HG02981 (cell line): ENCODE measurements around the gene ITGA1.
"Not testable (repeated sequence)": the region's sequence is repeated elsewhere in the genome, so short reads cannot be mapped to it uniquely, and the experiment has no call there.

Experiments
- ATAC-seq: cut with Tn5 transposase; IDR thresholded peaks from one replicate; pipeline ENCODE4 v1.9.1; 2021; ENCODE audit warnings: mild to moderate bottlenecking, moderate library complexity; ENCODE audit not compliant: unreplicated experiment

Gene ITGA1

GRCh38 chr5:52799983-52800393 lies 12.3 kb downstream of the ITGA1 start:
- peak; percentile 81 for ATAC-seq

GRCh38 chr5:52800394-52801213 lies 12.9 kb downstream of the ITGA1 start:
- peak; percentile 38 for ATAC-seq

- ATAC-seq: no peak
Observed at GRCh38 chr5:52801329-52801728, 13.6 kb downstream of the ITGA1 start.

GRCh38 chr5:52802272-52802973 lies 14.7 kb downstream of the ITGA1 start:
- no peak for ATAC-seq

- no peak for ATAC-seq
Observed at GRCh38 chr5:52802974-52803336, 15.2 kb downstream of the ITGA1 start.

- no peak for ATAC-seq
Observed at GRCh38 chr5:52804387-52804791, 16.7 kb downstream of the ITGA1 start.

- ATAC-seq: no peak
Observed at GRCh38 chr5:52804981-52805380, 17.3 kb downstream of the ITGA1 start.

GRCh38 chr5:52805615-52806014 lies 17.9 kb downstream of the ITGA1 start:
- no peak for ATAC-seq

- no peak for ATAC-seq
Observed at GRCh38 chr5:52807037-52807436, 19.3 kb downstream of the ITGA1 start.

- ATAC-seq: no peak
Observed at GRCh38 chr5:52807723-52808122, 20.0 kb downstream of the ITGA1 start.

- ATAC-seq: no peak
Observed at GRCh38 chr5:52808316-52808901, 20.7 kb downstream of the ITGA1 start.

- ATAC-seq: no peak
Observed at GRCh38 chr5:52809884-52810283, 22.2 kb downstream of the ITGA1 start.

- ATAC-seq: no peak
Observed at GRCh38 chr5:52810426-52810825, 22.7 kb downstream of the ITGA1 start.

GRCh38 chr5:52811067-52811749 lies 23.5 kb downstream of the ITGA1 start:
- ATAC-seq: no peak

GRCh38 chr5:52814352-52815148 lies 26.8 kb downstream of the ITGA1 start:
- no peak for ATAC-seq

- ATAC-seq: no peak
Observed at GRCh38 chr5:52817818-52818217, 30.1 kb downstream of the ITGA1 start.

GRCh38 chr5:52818360-52818759 lies 30.6 kb downstream of the ITGA1 start:
- ATAC-seq: no peak

- not testable (repeated sequence) for ATAC-seq
Observed at GRCh38 chr5:52818807-52819206, 31.1 kb downstream of the ITGA1 start.

- ATAC-seq: no peak
Observed at GRCh38 chr5:52821901-52822300, 34.2 kb downstream of the ITGA1 start.

GRCh38 chr5:52822437-52822836 lies 34.7 kb downstream of the ITGA1 start:
- ATAC-seq: no peak

- no peak for ATAC-seq
Observed at GRCh38 chr5:52824827-52825226, 37.1 kb downstream of the ITGA1 start.
